ENCODE measurements around the gene FBXL16. TPM values are rescaled to one million over a fixed set of nuclear protein-coding genes. Genes with fewer than 3 reads are reported as not detected.
A peak's percentile ranks its signal among the peaks of the same experiment; 100 is the strongest.

FBXL16 gene
- total and polyA plus RNA-seq, 4 donors = under 0.01 to 0.14 TPM; not detected in 2

DNA sequence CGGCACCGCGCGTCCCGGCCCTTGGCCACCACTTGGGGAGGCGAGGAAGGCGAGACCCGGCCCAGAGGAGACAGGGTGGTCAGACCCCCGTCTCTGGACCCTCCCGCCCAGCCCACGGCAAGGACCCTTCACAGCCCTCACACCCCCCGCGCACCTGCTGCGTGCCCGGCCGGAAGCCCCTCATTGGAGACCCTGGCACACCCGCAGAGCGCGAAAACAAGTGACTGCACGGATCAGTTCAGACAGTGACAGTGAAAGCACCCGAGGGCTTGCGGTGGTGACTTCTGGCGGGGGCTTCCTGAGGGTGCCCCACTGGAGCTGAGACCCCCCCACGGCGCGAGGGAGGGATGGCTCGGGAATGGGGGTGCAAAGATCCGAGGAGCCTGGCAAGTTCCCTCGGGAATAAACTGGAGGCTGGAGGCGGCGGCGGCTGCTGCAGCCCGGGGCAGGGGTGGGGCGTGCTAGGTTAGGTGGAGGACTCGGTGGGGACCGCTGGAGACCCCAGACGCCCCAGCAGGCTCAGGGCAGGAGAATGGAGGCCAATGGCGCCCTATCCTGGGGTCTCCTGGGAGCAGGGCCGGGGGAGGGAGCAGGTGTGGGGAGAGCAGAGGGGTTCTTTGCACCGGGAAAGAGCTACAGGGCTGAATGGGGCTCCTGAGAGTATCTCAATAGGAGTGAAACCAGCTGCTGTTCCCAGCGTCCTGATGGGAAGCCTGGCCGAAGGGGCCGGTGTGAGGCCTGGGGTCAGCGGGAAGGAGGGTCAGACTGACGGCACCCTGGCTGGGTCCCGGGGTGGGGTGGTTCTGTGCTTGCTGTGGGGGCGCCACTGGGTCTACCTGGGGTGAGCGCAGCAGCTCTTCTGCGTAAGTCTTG lies 824 bp upstream of the FBXL16 start:
- no peaks in the 10 kb centered on the region for H3K9me3 ChIP-seq (ENCODE audit: control insufficient read depth in 4 of 4, low read length in 3 of 4)
- peak overlapping the region in 1 of 3 donors; percentile 15 for H3K4me3 ChIP-seq (ENCODE audit: low read depth in 1 of 3, low read length in 3 of 3)
- H3K9ac ChIP-seq (ENCODE audit: low read depth in 1 of 2, low read length in 2 of 2) = no peak overlapping the region
- peaks cover 0 to 4% (median 0%) of the 10 kb centered on the region in 4 donors for H3K4me1 ChIP-seq (ENCODE audit: control insufficient read depth in 4 of 4, insufficient read depth in 4 of 4, low read length in 3 of 4)
- TF ChIP-seq YY1 (IDR thresholded peaks at IDR 0.05) (no peak), NR2F2 (IDR thresholded peaks at IDR 0.05) (no peak), HNF4G (IDR thresholded peaks at IDR 0.05) (no peak), SP1 (IDR thresholded peaks at IDR 0.05) (no peak), HNF4A (conservative IDR thresholded peaks at IDR 0.05) (no peak), FOXA1 (IDR thresholded peaks at IDR 0.05) (no peak), JUND (IDR thresholded peaks at IDR 0.05) (no peak), FOXA2 (IDR thresholded peaks at IDR 0.05) (no peak), RAD21 (IDR thresholded peaks at IDR 0.05) (no peak), GABPA (IDR thresholded peaks at IDR 0.05 in 1 of 2, conservative IDR thresholded peaks at IDR 0.05 in 1 of 2) (no peak)
- TF ChIP-seq, protein P1, sequence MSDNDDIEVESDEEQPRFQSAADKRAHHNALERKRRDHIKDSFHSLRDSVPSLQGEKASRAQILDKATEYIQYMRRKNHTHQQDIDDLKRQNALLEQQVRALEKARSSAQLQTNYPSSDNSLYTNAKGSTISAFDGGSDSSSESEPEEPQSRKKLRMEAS (IDR thresholded peaks at IDR 0.05) = no peak
- TF ChIP-seq, protein P2, sequence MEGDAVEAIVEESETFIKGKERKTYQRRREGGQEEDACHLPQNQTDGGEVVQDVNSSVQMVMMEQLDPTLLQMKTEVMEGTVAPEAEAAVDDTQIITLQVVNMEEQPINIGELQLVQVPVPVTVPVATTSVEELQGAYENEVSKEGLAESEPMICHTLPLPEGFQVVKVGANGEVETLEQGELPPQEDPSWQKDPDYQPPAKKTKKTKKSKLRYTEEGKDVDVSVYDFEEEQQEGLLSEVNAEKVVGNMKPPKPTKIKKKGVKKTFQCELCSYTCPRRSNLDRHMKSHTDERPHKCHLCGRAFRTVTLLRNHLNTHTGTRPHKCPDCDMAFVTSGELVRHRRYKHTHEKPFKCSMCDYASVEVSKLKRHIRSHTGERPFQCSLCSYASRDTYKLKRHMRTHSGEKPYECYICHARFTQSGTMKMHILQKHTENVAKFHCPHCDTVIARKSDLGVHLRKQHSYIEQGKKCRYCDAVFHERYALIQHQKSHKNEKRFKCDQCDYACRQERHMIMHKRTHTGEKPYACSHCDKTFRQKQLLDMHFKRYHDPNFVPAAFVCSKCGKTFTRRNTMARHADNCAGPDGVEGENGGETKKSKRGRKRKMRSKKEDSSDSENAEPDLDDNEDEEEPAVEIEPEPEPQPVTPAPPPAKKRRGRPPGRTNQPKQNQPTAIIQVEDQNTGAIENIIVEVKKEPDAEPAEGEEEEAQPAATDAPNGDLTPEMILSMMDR (IDR thresholded peaks at IDR 0.05; ENCODE audit: low read depth, low read length, missing input control) = no peak
- WGBS = 6% methylated on average over 49 of the region's 49 CpGs
- peaks cover 4 to 20% (median 14%) of the 10 kb centered on the region in 4 donors for H3K27me3 ChIP-seq (ENCODE audit: control insufficient read depth in 4 of 4, insufficient read depth in 4 of 4, low read length in 3 of 4)
- H3K27ac ChIP-seq (ENCODE audit: low read depth in 1 of 2, low read length in 2 of 2) = no peak overlapping the region
- no peaks in the 10 kb centered on the region for H3K36me3 ChIP-seq (ENCODE audit: control insufficient read depth in 4 of 4, insufficient read depth in 3 of 4, low read depth in 1 of 4, low read length in 3 of 4)
- DNase-seq (ENCODE audit: low spot score) = no peak

DNA sequence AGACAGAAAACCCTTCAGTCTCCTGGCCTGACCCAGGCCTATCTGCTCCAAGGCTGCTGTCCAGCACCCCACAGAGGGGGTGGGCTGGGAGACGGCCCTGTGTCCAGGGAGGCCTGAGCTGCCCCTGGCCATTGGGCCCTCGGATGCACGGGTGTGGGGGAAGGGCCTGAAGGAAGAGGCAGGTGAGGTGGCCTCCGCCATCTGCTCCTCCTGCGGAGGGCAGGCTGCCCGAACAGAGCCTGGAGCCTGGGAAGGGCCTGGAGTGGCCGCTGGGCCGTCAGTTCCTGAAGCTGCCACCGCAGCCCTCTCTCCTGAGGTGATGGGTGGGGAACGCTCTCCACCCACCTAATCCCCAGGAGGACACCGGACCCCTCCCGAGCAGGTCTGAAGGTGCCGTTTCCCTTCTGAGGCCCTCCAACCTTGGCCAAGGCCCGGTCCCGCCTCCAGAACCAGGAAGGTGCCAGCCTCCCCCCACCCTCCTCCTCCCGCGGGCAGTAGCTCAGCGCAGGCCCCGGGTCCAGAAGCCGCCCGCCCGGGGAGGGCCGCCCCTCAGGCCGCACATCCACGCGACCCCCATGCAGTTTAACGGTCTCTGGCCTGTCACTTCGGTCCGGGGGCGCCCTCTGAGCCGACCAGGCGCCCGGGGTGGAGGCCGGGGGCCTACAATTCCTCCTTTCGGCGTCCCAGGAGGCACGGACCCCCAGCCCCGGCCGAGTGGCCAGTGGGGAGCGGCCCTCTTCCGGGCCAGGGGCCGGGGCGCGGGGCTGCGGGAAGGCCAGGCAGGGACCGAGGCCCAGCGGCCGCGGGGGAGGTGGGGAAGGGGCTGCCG lies 835 bp downstream of the FBXL16 start:
- H3K9ac ChIP-seq (ENCODE audit: low read depth in 1 of 2, low read length in 2 of 2) = no peak overlapping the region
- no peak overlapping the region for H3K4me3 ChIP-seq (ENCODE audit: low read depth in 1 of 3, low read length in 3 of 3)
- no peaks in the 10 kb centered on the region for H3K9me3 ChIP-seq (ENCODE audit: control insufficient read depth in 4 of 4, low read length in 3 of 4)
- no peaks in the 10 kb centered on the region for H3K36me3 ChIP-seq (ENCODE audit: control insufficient read depth in 4 of 4, insufficient read depth in 3 of 4, low read depth in 1 of 4, low read length in 3 of 4)
- TF ChIP-seq FOXA2 (IDR thresholded peaks at IDR 0.05) (no peak), TAF1 (conservative IDR thresholded peaks at IDR 0.05) (no peak), NR2F2 (IDR thresholded peaks at IDR 0.05) (no peak), HNF4G (IDR thresholded peaks at IDR 0.05) (no peak), JUND (IDR thresholded peaks at IDR 0.05) (no peak), RXRA (IDR thresholded peaks at IDR 0.05) (no peak), FOXA1 (IDR thresholded peaks at IDR 0.05) (no peak), EGR1 (IDR thresholded peaks at IDR 0.05; ENCODE audit: low read depth in 2 of 2) (no peak), SP1 (IDR thresholded peaks at IDR 0.05) (no peak), RAD21 (IDR thresholded peaks at IDR 0.05) (no peak), HNF4A (conservative IDR thresholded peaks at IDR 0.05) (no peak)
- TF ChIP-seq, protein P3, sequence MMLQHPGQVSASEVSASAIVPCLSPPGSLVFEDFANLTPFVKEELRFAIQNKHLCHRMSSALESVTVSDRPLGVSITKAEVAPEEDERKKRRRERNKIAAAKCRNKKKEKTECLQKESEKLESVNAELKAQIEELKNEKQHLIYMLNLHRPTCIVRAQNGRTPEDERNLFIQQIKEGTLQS (IDR thresholded peaks at IDR 0.05) = no peak
- TF ChIP-seq, protein P4, sequence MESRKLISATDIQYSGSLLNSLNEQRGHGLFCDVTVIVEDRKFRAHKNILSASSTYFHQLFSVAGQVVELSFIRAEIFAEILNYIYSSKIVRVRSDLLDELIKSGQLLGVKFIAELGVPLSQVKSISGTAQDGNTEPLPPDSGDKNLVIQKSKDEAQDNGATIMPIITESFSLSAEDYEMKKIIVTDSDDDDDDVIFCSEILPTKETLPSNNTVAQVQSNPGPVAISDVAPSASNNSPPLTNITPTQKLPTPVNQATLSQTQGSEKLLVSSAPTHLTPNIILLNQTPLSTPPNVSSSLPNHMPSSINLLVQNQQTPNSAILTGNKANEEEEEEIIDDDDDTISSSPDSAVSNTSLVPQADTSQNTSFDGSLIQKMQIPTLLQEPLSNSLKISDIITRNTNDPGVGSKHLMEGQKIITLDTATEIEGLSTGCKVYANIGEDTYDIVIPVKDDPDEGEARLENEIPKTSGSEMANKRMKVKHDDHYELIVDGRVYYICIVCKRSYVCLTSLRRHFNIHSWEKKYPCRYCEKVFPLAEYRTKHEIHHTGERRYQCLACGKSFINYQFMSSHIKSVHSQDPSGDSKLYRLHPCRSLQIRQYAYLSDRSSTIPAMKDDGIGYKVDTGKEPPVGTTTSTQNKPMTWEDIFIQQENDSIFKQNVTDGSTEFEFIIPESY (IDR thresholded peaks at IDR 0.05) = no peak
- TF ChIP-seq, protein P1 (IDR thresholded peaks at IDR 0.05) = no peak
- TF ChIP-seq, protein P5, sequence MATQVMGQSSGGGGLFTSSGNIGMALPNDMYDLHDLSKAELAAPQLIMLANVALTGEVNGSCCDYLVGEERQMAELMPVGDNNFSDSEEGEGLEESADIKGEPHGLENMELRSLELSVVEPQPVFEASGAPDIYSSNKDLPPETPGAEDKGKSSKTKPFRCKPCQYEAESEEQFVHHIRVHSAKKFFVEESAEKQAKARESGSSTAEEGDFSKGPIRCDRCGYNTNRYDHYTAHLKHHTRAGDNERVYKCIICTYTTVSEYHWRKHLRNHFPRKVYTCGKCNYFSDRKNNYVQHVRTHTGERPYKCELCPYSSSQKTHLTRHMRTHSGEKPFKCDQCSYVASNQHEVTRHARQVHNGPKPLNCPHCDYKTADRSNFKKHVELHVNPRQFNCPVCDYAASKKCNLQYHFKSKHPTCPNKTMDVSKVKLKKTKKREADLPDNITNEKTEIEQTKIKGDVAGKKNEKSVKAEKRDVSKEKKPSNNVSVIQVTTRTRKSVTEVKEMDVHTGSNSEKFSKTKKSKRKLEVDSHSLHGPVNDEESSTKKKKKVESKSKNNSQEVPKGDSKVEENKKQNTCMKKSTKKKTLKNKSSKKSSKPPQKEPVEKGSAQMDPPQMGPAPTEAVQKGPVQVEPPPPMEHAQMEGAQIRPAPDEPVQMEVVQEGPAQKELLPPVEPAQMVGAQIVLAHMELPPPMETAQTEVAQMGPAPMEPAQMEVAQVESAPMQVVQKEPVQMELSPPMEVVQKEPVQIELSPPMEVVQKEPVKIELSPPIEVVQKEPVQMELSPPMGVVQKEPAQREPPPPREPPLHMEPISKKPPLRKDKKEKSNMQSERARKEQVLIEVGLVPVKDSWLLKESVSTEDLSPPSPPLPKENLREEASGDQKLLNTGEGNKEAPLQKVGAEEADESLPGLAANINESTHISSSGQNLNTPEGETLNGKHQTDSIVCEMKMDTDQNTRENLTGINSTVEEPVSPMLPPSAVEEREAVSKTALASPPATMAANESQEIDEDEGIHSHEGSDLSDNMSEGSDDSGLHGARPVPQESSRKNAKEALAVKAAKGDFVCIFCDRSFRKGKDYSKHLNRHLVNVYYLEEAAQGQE (IDR thresholded peaks at IDR 0.05) = no peak
- TF ChIP-seq, protein P2 (IDR thresholded peaks at IDR 0.05; ENCODE audit: low read depth, low read length, missing input control) = no peak
- DNase-seq (ENCODE audit: low spot score) = no peak
- peaks cover 0 to 3% (median 0%) of the 10 kb centered on the region in 4 donors for H3K4me1 ChIP-seq (ENCODE audit: control insufficient read depth in 4 of 4, insufficient read depth in 4 of 4, low read length in 3 of 4)
- no peak overlapping the region for H3K27ac ChIP-seq (ENCODE audit: low read depth in 1 of 2, low read length in 2 of 2)
- H3K27me3 ChIP-seq (ENCODE audit: control insufficient read depth in 4 of 4, insufficient read depth in 4 of 4, low read length in 3 of 4) = peaks cover 4 to 21% (median 12%) of the 10 kb centered on the region in 4 donors
- WGBS = 15% methylated on average over 50 of the region's 50 CpGs

Data from liver (tissue), 9 donors.